ENCODE data around the gene LY6G5B. TPM values are rescaled to one million over a fixed set of nuclear protein-coding genes. Genes with fewer than 3 reads are reported as not detected.

Gene LY6G5B
- polyA plus RNA-seq, 1 of the 3 experiments (the other 2 are of a cell fraction), result 12.7 TPM

- Histone ChIP-seq H3K79me2 (ENCODE audit: insufficient read depth) (peaks cover 81% of the 10 kb centered on the region), H3K4me3 (ENCODE audit: low read depth in 2 of 2, low read length in 1 of 2) (peak overlapping the region; percentile 64 to 69), H3K9me3 (no peaks in the 10 kb centered on the region), H3K4me1 (ENCODE audit: control insufficient read depth in 1 of 2, insufficient read depth in 2 of 2, low read depth in 1 of 2, low read length in 1 of 2) (peaks cover 7 to 11% of the 10 kb centered on the region in 2 experiments; a peak in 3 of 4 replicates), H3K27ac (ENCODE audit: low read depth in 2 of 2, low read length in 1 of 2) (peak overlapping the region; percentile 96 to 99), H3F3A (replicated peaks; ENCODE audit: insufficient read depth) (peaks cover 24% of the 10 kb centered on the region), H2AFZ (ENCODE audit: low read depth) (peak overlapping the region; percentile 61; the same call in 1 of the 2 replicates), H4K20me1 (ENCODE audit: insufficient read depth) (no peaks in the 10 kb centered on the region), H3K9me2 (no peaks in the 10 kb centered on the region), H3K9ac (peak overlapping the region; percentile 94), H3K4me2 (peak overlapping the region; percentile 81), H3K36me3 (replicated peaks in 1 of 2; ENCODE audit: control insufficient read depth in 1 of 2, insufficient read depth in 2 of 2, low read length in 1 of 2) (peaks cover 20 to 24% of the 10 kb centered on the region in 2 experiments), H3K27me3 (ENCODE audit: insufficient read depth) (no peaks in the 10 kb centered on the region)
- CTCF ChIA-PET, result interaction anchor here (0.8 to 2.5 kb wide), 9 partner anchors 8 to 142 kb away, joined by 3 to 10 read pairs (median 5); partner anchors contain the start of genes C6orf47, CSNK2B, GPANK1 and LY6G5C
- peak; percentile 87 for DNase-seq
- 9% methylated on average over 36 of the region's 37 CpGs for WGBS (ENCODE audit: low lambda C conversion rate)
- POLR2A ChIA-PET, result interaction anchor here (0.7 to 2.8 kb wide), 10 partner anchors 8 to 162 kb away, joined by 3 to 20 read pairs (median 6); partner anchors contain the start of genes C6orf47, CSNK2B, DDX39B and GPANK1
- TF ChIP-seq, protein P1, sequence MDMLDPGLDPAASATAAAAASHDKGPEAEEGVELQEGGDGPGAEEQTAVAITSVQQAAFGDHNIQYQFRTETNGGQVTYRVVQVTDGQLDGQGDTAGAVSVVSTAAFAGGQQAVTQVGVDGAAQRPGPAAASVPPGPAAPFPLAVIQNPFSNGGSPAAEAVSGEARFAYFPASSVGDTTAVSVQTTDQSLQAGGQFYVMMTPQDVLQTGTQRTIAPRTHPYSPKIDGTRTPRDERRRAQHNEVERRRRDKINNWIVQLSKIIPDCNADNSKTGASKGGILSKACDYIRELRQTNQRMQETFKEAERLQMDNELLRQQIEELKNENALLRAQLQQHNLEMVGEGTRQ (IDR thresholded peaks at IDR 0.05; ENCODE audit: borderline replicate concordance, low read depth, low read length), result no peak
- 0 out of 2 replicates have a peak, but pooled peaks have one; percentile 4 for TF ChIP-seq RCOR1 (IDR thresholded peaks at IDR 0.05; ENCODE audit: low read length)
- no peak for TF ChIP-seq NFIC (IDR thresholded peaks at IDR 0.05; ENCODE audit: borderline replicate concordance)
- no peak for TF ChIP-seq MEF2A (IDR thresholded peaks at IDR 0.05; ENCODE audit: borderline replicate concordance, low read depth)
- no peak for TF ChIP-seq YY1 (IDR thresholded peaks at IDR 0.05; ENCODE audit: low read depth)
- 0 out of 2 replicates have a peak, but pooled peaks have one; percentile 60 for TF ChIP-seq SIN3A (IDR thresholded peaks at IDR 0.05; ENCODE audit: borderline replicate concordance, low read depth, low read length)
- peak; percentile 79 for TF ChIP-seq MXI1 (IDR thresholded peaks at IDR 0.05; ENCODE audit: low read depth, low read length)
- TF ChIP-seq TEAD4 (IDR thresholded peaks at IDR 0.05; ENCODE audit: borderline replicate concordance, insufficient read depth), result no peak
- TF ChIP-seq, protein P2, sequence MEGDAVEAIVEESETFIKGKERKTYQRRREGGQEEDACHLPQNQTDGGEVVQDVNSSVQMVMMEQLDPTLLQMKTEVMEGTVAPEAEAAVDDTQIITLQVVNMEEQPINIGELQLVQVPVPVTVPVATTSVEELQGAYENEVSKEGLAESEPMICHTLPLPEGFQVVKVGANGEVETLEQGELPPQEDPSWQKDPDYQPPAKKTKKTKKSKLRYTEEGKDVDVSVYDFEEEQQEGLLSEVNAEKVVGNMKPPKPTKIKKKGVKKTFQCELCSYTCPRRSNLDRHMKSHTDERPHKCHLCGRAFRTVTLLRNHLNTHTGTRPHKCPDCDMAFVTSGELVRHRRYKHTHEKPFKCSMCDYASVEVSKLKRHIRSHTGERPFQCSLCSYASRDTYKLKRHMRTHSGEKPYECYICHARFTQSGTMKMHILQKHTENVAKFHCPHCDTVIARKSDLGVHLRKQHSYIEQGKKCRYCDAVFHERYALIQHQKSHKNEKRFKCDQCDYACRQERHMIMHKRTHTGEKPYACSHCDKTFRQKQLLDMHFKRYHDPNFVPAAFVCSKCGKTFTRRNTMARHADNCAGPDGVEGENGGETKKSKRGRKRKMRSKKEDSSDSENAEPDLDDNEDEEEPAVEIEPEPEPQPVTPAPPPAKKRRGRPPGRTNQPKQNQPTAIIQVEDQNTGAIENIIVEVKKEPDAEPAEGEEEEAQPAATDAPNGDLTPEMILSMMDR (IDR thresholded peaks at IDR 0.05), result no peak
- TF ChIP-seq, protein P3, sequence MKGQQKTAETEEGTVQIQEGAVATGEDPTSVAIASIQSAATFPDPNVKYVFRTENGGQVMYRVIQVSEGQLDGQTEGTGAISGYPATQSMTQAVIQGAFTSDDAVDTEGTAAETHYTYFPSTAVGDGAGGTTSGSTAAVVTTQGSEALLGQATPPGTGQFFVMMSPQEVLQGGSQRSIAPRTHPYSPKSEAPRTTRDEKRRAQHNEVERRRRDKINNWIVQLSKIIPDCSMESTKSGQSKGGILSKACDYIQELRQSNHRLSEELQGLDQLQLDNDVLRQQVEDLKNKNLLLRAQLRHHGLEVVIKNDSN (IDR thresholded peaks at IDR 0.05; ENCODE audit: borderline replicate concordance, low read depth), result no peak
- TF ChIP-seq TAF1 (IDR thresholded peaks at IDR 0.05; ENCODE audit: borderline replicate concordance, low read depth, low read length), result peak; percentile 69
- no peak for TF ChIP-seq ELF1 (IDR thresholded peaks at IDR 0.05)
- no peak for TF ChIP-seq JUND (IDR thresholded peaks at IDR 0.05)
- peak; percentile 58; the same call in 1 of the 2 replicates for TF ChIP-seq RXRA (IDR thresholded peaks at IDR 0.05; ENCODE audit: borderline replicate concordance, low read depth)
- TF ChIP-seq FOXJ3 (CRISPR knock-in tag; IDR thresholded peaks at IDR 0.05), result no peak
- TF ChIP-seq EZH2phosphoT487 (IDR thresholded peaks at IDR 0.05; ENCODE audit: borderline replicate concordance, low read depth), result no peak
- TF ChIP-seq, protein P4, sequence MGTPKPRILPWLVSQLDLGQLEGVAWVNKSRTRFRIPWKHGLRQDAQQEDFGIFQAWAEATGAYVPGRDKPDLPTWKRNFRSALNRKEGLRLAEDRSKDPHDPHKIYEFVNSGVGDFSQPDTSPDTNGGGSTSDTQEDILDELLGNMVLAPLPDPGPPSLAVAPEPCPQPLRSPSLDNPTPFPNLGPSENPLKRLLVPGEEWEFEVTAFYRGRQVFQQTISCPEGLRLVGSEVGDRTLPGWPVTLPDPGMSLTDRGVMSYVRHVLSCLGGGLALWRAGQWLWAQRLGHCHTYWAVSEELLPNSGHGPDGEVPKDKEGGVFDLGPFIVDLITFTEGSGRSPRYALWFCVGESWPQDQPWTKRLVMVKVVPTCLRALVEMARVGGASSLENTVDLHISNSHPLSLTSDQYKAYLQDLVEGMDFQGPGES (IDR thresholded peaks at IDR 0.05; ENCODE audit: low read depth, low read length), result no peak
- TF ChIP-seq, protein P5, sequence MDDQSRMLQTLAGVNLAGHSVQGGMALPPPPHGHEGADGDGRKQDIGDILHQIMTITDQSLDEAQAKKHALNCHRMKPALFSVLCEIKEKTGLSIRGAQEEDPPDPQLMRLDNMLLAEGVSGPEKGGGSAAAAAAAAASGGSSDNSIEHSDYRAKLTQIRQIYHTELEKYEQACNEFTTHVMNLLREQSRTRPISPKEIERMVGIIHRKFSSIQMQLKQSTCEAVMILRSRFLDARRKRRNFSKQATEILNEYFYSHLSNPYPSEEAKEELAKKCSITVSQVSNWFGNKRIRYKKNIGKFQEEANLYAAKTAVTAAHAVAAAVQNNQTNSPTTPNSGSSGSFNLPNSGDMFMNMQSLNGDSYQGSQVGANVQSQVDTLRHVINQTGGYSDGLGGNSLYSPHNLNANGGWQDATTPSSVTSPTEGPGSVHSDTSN (IDR thresholded peaks at IDR 0.05), result no peak
- no peak for TF ChIP-seq TCF12 (IDR thresholded peaks at IDR 0.05)
- no peak for TF ChIP-seq CHD2 (IDR thresholded peaks at IDR 0.05; ENCODE audit: low read length, partially characterized antibody)
- TF ChIP-seq POLR2AphosphoS5 (IDR thresholded peaks at IDR 0.05; ENCODE audit: low read depth, low read length), result peak; percentile 84; the same call in 1 of the 2 replicates
- TF ChIP-seq GABPA (IDR thresholded peaks at IDR 0.05; ENCODE audit: low read depth), result peak; percentile 54
- no peak for TF ChIP-seq FOSL2 (IDR thresholded peaks at IDR 0.05; ENCODE audit: borderline replicate concordance, low read depth)
- TF ChIP-seq, protein P6, sequence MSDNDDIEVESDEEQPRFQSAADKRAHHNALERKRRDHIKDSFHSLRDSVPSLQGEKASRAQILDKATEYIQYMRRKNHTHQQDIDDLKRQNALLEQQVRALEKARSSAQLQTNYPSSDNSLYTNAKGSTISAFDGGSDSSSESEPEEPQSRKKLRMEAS (IDR thresholded peaks at IDR 0.05; ENCODE audit: low read depth), result no peak; the same call in 1 of the 2 replicates
- no peak for TF ChIP-seq NRF1 (IDR thresholded peaks at IDR 0.05; ENCODE audit: low read depth, low read length)
- no peak for TF ChIP-seq SMC3 (IDR thresholded peaks at IDR 0.05; ENCODE audit: low read depth, low read length)
Measured at GRCh38 chr6:31652925-31653724, 16.7 kb upstream of the LY6G5B start.

Data from SK-N-SH (cell line).